GM12878 (cell line): ENCODE data around the gene ZNF335. TPM values are rescaled to one million over a fixed set of nuclear protein-coding genes. Genes with fewer than 3 reads are reported as not detected.

Experiments
- ATAC-seq: fragments of 200-7000 bp; cut with Tn5 transposase; 3 replicates; pipeline ENCODE4 v1.9.1; 2020; ENCODE audit warnings: mild to moderate bottlenecking, moderate library complexity
- BruUV-seq: library from RNA; stranded (reverse); fragments of 400-500 nt; replicated peaks from 2 replicates; lab custom pipeline; 2021; lab: Mats Ljungman, UMichigan
- CTCF ChIA-PET: fragments of 300-600 bp; sonication (Branson Sonifier 250); formaldehyde crosslinking; extraction: SDS; loops from one replicate; lab custom pipeline; 2021; ENCODE audit warnings: inconsistent platforms; lab: Yijun Ruan, JAX
- POLR2A ChIA-PET: fragments of 350-600 bp; formaldehyde crosslinking; extraction: SDS; loops from one replicate; lab custom pipeline; 2021; ENCODE audit warnings: inconsistent platforms; lab: Charles Lee
- RAD21 ChIA-PET: fragments of 300-600 bp; sonication (Branson Sonifier 250); formaldehyde crosslinking; loops from one replicate; lab custom pipeline; 2023; ENCODE audit warnings: antibody characterized with exemption; ENCODE audit not compliant: unreplicated experiment; lab: Charles Lee
- SMC1A ChIA-PET: fragments of 300-600 bp; sonication (Branson Sonifier 250); formaldehyde crosslinking; loops from one replicate; lab custom pipeline; 2023; ENCODE audit not compliant: unreplicated experiment, uncharacterized antibody; lab: Charles Lee
- DNase-seq: peaks from one replicate; pipeline ENCODE4 v3.0.0-alpha.2; 2011; ENCODE audit warnings: low read depth, low spot score
- FAIRE-seq: peaks from 3 replicates; lab custom pipeline; 2011; peaks lifted over from hg19 to GRCh38; lab: Jason Lieb, UNC
- H2AFZ ChIP-seq: 2 replicates; pipeline ENCODE4 v1.6.0; 2011; ENCODE audit warnings: low read depth, low read length, control low read depth; ENCODE audit not compliant: control insufficient read depth
- H3K27ac ChIP-seq: 2 replicates; pipeline ENCODE4 v1.5.1; 2011; ENCODE audit warnings: control low read depth; ENCODE audit not compliant: control insufficient read depth, insufficient read depth
- H3K27me3 ChIP-seq, 2 experiments: replicated peaks in 1 of 2; 2 replicates each; pipeline versions ENCODE4 v1.6.0 to v1.6.1; 2011; ENCODE audit warnings: low read length in 1 of 2; ENCODE audit not compliant: control insufficient read depth in 2 of 2, insufficient read depth in 2 of 2
- H3K36me3 ChIP-seq, 2 experiments: 2 replicates each; pipeline ENCODE4 v1.5.1; 2011; ENCODE audit warnings: low read length in 1 of 2; ENCODE audit not compliant: control insufficient read depth in 2 of 2, insufficient read depth in 2 of 2
- H3K4me1 ChIP-seq: 2 replicates; pipeline ENCODE4 v1.6.1; 2011; ENCODE audit warnings: mild to moderate bottlenecking, low read length, moderate library complexity, mixed read lengths; ENCODE audit not compliant: control insufficient read depth, insufficient read depth
- H3K4me2 ChIP-seq: 2 replicates; pipeline ENCODE4 v1.6.0; 2011; ENCODE audit warnings: control low read depth; ENCODE audit not compliant: control insufficient read depth, insufficient read depth
- H3K4me3 ChIP-seq: fragments of 200-600 bp; sonication (generic); 2 replicates; pipeline ENCODE4 v1.5.1; 2016
- H3K79me2 ChIP-seq: 2 replicates; pipeline ENCODE4 v1.6.0; 2011; ENCODE audit warnings: low read length; ENCODE audit not compliant: control insufficient read depth, insufficient read depth
- H3K9ac ChIP-seq: 2 replicates; pipeline ENCODE4 v1.8.0; 2011; ENCODE audit warnings: low read length, control low read depth, mixed read lengths; ENCODE audit not compliant: control insufficient read depth, insufficient read depth
- H3K9me3 ChIP-seq: replicated peaks from 3 replicates; pipeline ENCODE4 v1.5.1; 2011; ENCODE audit warnings: mild to moderate bottlenecking, low read length; ENCODE audit not compliant: control insufficient read depth, insufficient read depth
- H4K20me1 ChIP-seq: 2 replicates; pipeline ENCODE4 v1.6.0; 2011; ENCODE audit not compliant: control insufficient read depth, insufficient read depth
- CREB1 ChIP-seq: IDR thresholded peaks from 2 replicates; pipeline ENCODE4 v1.6.1; 2012; ENCODE audit warnings: low read depth, mild to moderate bottlenecking, inconsistent platforms
- POLR2A ChIP-seq: IDR thresholded peaks from 2 replicates; pipeline ENCODE4 v1.6.1; 2011; ENCODE audit warnings: low read depth, mild to moderate bottlenecking, low read length
- WGBS: methylation state at CpG from one replicate; pipeline ENCODE4 v1.1.6; 2016; ENCODE audit warnings: low lambda C conversion rate; ENCODE audit not compliant: insufficient replicate concordance, insufficient coverage; ENCODE audit errors: missing lambda C conversion rate; 5-methylcytosine and 5-hydroxymethylcytosine counted together
- in situ Hi-C: fragments of 300-500 bp; cut with MboI; formaldehyde crosslinking; loops from 9 replicates; pipeline ENCODE4 v1.14.3; 2018; ENCODE audit warnings: mixed read lengths
- intact Hi-C: fragments of 100-400 bp; cut with micrococcal nuclease; formaldehyde crosslinking; loops from one replicate; pipeline ENCODE4 v1.14.2; 2022; ENCODE audit not compliant: unreplicated experiment
- polyA plus RNA-seq, 11 experiments: library from polyadenylated mRNA; depleted of rRNA in 4 of 11; unstranded in 6 of 11; stranded (reverse) in 5 of 11; fragments of >200 nt; fragmentation: Nextera tagmentation in 4 of 11; fragmentation: Illumina TruSeq in 1 of 11; extraction: Ambion mirVana in 4 of 11; extraction: Trizol in 1 of 11; gene quantifications; 1 replicate in 1 of 11; 2 replicates in 10 of 11; pipeline versions ENCODE4 v1.2.1 to v1.2.3, GENCODE V29; 2011 to 2016; ENCODE audit warnings: inconsistent platforms in 2 of 11, missing spikeins in 2 of 11, low read depth in 1 of 11
- total RNA-seq, 4 experiments: library from RNA; depleted of rRNA in 3 of 4; stranded (reverse); fragments of >200 nt in 3 of 4; fragmentation: Illumina TruSeq in 1 of 4; extraction: Trizol in 1 of 4; gene quantifications; 2 replicates each; pipeline versions ENCODE4 v1.2.1 to v1.2.3, GENCODE V29; 2013 to 2021
- TF ChIP-seq, protein P1 (sequence below): fragments of 450-650 bp; formaldehyde crosslinking; IDR thresholded peaks from 2 replicates; pipeline ENCODE4 v1.5.0; 2022; ENCODE audit warnings: mild to moderate bottlenecking, missing genetic modification characterization

ZNF335 gene
- total and polyA plus RNA-seq, 10 of the 15 experiments (the other 5 are each of a cell fraction or from before 2014, with no cell fraction given), result 0.74 to 30.1 (median 14.5) TPM

GRCh38 chr20:45953672-45954071 is 18.3 kb downstream of the ZNF335 start:
- CTCF ChIA-PET, result interaction anchor here (1.2 to 1.3 kb wide), 3 partner anchors 16 to 154 kb away, joined by 3 to 5 read pairs (median 4); no protein-coding TSS in a partner anchor
- H3K4me3 ChIP-seq, result no peak overlapping the region
- no peaks in the 10 kb centered on the region for H4K20me1 ChIP-seq
- H3K4me2 ChIP-seq, result no peak overlapping the region
- no peak overlapping the region for H3K9ac ChIP-seq
- no TSS peak for BruUV-seq
- DNase-seq (no peak), ATAC-seq (no peak), FAIRE-seq (no peak)
- H2AFZ ChIP-seq, result no peak overlapping the region
- no peaks in the 10 kb centered on the region for H3K79me2 ChIP-seq
- RAD21 ChIA-PET, result no interaction called here
- in situ Hi-C loops (no loop called here), intact Hi-C loops (no loop called here)
- SMC1A ChIA-PET, result interaction anchor here (1.0 to 1.3 kb wide), 2 partner anchors 10 to 155 kb away, joined by 3 to 4 read pairs; no protein-coding TSS in a partner anchor
- peaks cover 13 to 46% of the 10 kb centered on the region in 2 experiments for H3K36me3 ChIP-seq
- H3K27ac ChIP-seq, result no peak overlapping the region
- H3K4me1 ChIP-seq, result no peaks in the 10 kb centered on the region
- H3K27me3 ChIP-seq, result no peaks in the 10 kb centered on the region
- 87% methylated on average over 9 of the region's 9 CpGs for WGBS
- POLR2A ChIA-PET, result interaction anchor here (0.9 kb wide), 1 partner anchor 139 kb away, joined by 3 read pairs; no protein-coding TSS in a partner anchor
- no peaks in the 10 kb centered on the region for H3K9me3 ChIP-seq
- TF ChIP-seq, protein P1, sequence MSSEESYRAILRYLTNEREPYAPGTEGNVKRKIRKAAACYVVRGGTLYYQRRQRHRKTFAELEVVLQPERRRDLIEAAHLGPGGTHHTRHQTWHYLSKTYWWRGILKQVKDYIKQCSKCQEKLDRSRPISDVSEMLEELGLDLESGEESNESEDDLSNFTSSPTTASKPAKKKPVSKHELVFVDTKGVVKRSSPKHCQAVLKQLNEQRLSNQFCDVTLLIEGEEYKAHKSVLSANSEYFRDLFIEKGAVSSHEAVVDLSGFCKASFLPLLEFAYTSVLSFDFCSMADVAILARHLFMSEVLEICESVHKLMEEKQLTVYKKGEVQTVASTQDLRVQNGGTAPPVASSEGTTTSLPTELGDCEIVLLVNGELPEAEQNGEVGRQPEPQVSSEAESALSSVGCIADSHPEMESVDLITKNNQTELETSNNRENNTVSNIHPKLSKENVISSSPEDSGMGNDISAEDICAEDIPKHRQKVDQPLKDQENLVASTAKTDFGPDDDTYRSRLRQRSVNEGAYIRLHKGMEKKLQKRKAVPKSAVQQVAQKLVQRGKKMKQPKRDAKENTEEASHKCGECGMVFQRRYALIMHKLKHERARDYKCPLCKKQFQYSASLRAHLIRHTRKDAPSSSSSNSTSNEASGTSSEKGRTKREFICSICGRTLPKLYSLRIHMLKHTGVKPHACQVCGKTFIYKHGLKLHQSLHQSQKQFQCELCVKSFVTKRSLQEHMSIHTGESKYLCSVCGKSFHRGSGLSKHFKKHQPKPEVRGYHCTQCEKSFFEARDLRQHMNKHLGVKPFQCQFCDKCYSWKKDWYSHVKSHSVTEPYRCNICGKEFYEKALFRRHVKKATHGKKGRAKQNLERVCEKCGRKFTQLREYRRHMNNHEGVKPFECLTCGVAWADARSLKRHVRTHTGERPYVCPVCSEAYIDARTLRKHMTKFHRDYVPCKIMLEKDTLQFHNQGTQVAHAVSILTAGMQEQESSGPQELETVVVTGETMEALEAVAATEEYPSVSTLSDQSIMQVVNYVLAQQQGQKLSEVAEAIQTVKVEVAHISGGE (CRISPR knock-in tag), result no peak
- TF ChIP-seq CREB1 (no peak), POLR2A (peak; percentile 62; the same call in 1 of the 2 replicates)
